Stimulated activated CD8-positive, alpha-beta memory T cell treated with anti-CD3 and anti-CD28 coated beads, Interleukin-7, amount 100 ng/mL, for 4 hours (primary cell): Measurements from ENCODE around the gene KRT72.

ENCODE experiments used
- DNase-seq, 2 donors: peaks; one replicate each; pipeline ENCODE4 v3.0.0-alpha.2; 2020; ENCODE audit warnings: low read depth in 2 of 2

The KRT72 gene

DNA sequence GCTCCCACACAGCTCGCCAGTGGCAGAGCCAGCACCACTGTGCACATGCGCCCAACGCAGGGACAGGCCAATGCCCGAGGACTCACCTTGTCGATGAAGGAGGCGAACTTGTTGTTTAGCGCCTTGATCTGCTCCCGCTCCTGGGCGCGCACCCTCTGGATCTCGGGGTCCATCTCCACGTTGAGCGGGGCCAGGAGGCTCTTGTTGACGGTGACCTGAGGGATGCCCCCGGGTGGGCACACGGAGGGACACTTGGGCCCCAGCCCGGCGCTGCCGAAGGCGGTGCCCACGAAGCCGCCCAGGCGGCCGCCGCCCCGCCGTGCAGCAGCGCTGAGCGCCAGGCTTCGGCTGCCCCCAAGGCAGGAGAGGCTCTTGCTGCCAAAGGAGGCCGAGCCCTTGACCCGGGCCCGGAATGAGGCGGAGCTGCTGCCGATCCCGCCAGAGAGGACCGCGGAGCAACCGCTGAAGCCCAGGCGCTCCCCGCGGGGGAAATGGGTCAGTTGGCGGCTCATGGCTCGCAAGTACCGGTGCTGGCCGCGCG lies at the start of gene KRT72:
KRT72 (minus strand) TSS at position 523 of the 541 bp plus-strand sequence; CDS start at position 512, 11 bp downstream.
- DNase-seq = no peak

DNA sequence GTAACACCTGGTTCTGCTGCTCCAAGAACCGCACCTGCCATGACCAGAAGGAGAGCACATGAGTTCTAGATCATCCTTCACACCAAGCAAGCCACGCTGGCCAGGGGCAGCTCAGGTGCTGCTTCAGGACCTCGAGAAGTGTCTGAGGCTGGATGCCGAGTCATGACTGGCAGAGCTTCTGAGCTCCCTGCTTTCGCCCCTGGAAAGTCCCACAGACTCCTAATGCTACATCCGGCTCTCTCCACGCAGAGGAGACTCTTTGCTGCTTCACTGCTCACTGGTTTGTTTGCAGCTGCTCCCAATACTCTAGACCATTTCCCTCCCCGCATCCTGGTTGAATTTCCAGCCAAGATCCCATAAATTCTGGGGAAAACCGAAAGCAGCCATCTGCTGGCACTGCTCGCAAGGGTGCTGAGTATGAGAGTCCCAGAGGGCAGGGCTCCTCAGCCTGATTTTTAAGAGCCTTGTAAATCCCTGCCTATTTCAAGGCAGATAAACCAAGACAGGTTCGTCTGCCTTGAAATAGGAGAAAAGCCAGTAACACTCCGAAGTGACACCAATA lies 49.3 kb upstream of the KRT72 start:
- DNase-seq = no peak

DNA sequence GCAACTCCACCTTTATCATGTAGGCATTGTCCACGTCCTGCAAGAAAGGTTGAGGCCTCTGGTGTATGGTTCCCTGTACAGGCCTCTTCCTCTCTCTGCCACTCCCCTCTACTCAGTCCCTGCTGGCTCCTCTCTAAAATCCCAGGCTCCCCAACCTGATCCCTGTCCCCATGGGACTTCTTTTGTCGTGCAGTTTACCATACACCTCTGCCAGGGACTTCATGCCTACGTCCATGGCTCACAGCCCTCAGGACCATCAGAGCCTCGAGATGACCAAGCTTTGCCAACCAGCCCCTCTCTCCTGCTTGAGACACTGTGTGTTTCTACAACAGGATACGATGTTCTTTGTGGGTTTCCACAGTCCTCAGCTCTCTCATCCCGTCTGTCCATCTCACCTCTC lies 47.8 kb upstream of the KRT72 start:
- DNase-seq = no peak

GRCh38 chr12:52648012-52648550 lies 46.8 kb upstream of the KRT72 start:
- DNase-seq = no peak

DNA sequence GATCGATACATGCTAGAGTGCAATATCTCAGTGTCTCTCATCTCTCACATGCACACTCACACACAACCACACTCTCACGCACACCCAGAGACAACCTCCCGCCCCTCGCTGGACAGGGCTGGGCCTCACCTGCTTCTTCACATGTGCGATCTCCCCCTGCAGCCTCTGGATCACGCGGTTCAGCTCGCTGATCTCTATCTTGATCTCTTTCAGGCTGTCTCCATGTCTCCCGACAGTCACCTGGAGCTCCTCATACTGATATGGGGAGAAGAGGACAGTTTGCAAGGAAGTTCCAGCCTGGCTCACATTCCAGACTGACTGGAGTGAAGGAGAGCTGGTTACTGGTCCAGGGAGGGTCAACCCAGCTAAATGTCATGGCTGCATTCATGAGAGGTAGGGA lies 46.3 kb upstream of the KRT72 start:
- DNase-seq = no peak

- DNase-seq = no peak
These were observed 45.4 kb upstream of the KRT72 start for GRCh38 chr12:52646613-52647012.

DNA sequence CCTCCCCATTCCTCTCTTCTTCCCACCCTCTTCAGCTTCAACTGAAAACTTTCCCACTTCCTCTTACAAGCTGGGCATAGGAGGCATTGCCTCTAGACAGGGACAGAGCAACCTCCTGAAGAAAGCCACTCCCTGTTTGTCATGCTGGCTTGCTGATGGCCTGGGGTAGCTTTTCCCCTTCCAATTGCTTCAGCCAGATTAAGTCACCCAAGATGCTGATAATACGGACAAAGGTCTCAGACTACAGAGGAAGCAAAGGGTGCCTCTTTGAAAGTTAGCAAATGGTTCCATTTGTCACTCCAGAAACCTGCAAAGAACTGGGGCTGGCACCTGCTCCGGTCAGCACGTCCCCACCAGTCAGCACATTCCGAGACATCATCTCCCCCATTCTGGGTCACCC lies 44.7 kb upstream of the KRT72 start:
- no peak for DNase-seq

- peak in 1 of 2 donors; percentile 17 for DNase-seq
These were observed 44.0 kb upstream of the KRT72 start for GRCh38 chr12:52645120-52645761.

- DNase-seq = no peak
These were observed 42.8 kb upstream of the KRT72 start for GRCh38 chr12:52644078-52644415.

GRCh38 chr12:52643233-52644077 lies 42.2 kb upstream of the KRT72 start:
- DNase-seq = no peak

DNA sequence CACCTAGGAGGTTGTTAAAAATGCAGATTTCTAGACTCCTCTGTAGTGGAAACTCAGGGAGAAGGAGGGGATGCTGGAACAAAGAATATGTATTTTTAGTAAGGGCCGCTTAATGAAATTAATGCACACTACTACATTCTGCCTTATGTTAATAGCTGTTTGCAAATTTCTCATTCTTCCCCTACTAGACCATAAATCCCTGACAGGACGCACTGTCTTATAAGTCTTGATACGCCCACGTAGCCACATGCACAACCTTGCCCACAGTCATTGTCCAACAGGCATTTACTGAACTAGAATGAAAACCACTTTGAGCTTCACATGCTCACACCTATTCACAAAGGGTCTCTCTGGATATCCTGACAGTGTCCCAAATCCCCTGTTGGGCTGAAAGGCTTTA lies 40.2 kb upstream of the KRT72 start:
- DNase-seq = no peak

DNA sequence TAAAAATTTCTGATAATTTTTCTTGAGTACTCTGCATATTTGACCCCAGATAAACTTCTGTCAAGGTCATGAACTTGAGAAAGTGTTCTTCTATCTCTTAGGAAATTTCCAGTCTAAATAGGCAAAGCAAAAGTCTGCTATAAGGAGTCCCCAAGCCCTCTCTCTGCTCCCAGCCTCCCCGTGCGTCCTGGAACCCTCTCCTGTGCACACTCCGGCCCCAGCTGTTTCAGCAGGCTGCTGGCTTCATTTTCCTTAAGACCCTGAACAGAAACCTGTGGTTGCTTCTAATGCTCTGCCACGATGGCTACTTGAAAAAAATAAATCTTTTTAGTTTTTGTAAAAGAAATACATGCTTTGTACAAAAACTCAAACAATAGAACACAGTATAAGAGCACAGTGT lies 36.0 kb upstream of the KRT72 start:
- no peak for DNase-seq

GRCh38 chr12:52636592-52637258 lies 35.5 kb upstream of the KRT72 start:
- no peak for DNase-seq

DNA sequence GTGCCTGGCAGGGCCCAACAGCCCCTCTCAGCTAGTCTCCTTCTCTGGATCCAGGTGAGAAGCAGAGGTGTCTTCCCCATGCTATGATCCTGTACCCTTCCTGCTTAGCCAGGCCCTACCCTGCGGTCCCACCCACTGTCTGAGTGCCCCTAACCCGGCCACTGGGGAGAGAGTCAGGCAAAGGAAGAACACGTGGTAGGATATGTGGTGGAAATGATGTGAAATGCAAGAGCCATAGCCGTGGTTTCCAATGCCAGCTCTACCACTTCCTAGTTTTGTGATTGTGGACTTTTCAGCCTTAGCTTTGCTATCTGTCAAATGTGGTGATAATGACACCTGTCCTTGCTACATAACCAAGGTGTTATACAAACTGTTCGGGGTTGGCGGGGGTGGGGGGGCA lies 34.9 kb upstream of the KRT72 start:
- DNase-seq = no peak

- no peak for DNase-seq
These were observed 33.2 kb upstream of the KRT72 start for GRCh38 chr12:52634266-52635056.

DNA sequence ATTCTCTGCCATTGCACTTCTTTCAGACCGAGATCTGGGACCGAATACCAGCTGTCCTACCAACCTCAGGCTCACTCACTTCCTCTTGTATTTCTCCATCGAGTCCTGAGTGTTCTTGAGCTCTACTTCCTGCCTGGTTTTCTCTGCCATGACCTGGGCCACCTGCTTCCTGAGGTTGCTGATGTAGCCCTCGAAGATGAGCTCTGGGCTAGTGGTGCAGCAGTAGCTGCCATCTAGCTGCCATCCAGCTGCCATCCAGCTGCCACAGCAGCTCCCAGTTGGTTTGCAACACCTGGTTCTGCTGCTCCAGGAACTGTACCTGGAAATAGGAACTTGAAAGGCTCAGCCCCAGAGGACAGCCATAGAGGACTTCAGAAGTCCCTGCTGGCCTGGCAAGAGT lies 32.1 kb upstream of the KRT72 start:
- DNase-seq = no peak

DNA sequence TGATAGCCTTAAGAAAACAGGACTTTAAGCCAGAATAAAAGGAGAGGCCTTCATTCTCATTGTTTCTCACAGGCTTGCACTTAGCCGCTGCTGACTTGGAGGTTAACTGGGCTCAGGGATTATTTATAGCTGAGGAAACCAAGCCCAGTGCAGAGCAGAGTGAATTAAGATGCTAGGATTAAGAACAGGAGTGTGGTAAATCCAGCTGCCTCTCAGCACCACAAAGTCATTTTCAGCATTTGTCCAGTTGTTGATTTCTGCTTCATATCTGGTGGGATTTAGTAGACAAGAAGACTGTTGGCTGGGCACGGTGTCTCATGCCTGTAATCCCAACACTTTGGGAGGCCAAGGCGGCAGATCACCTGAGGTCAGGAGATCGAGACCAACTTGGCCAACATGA lies 31.4 kb upstream of the KRT72 start:
- DNase-seq = no peak

- no peak for DNase-seq
These were observed 30.6 kb upstream of the KRT72 start for GRCh38 chr12:52631676-52632459.

DNA sequence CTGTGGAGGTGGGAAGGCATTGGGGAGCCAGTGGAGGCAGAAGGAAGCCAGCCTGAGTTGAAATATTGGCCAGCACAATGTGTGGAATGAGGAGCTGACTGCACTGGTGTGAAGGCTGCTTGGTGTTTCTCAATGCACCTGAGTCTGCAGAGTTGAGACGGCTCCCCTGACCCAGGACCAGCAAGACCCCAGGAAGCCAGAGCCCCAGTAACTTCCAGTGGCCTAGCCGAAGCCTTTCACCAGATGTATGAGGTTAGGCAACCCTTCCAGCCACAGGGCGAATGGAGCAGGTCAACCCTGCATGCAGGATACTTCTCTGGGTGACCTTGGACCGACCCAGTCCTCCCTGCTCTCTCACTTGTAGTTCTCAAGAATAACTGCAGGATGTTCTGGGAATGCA lies 30.0 kb upstream of the KRT72 start:
- no peak for DNase-seq

- DNase-seq = no peak
These were observed 29.4 kb upstream of the KRT72 start for GRCh38 chr12:52630599-52631200.
